ENCODE results near the gene RPL21. TPM values are rescaled to one million over a fixed set of nuclear protein-coding genes. Genes with fewer than 3 reads are reported as not detected.

The RPL21 gene
- total RNA-seq, 2 experiments from 2014 or later: 1,706 to 1,738 TPM

DNA sequence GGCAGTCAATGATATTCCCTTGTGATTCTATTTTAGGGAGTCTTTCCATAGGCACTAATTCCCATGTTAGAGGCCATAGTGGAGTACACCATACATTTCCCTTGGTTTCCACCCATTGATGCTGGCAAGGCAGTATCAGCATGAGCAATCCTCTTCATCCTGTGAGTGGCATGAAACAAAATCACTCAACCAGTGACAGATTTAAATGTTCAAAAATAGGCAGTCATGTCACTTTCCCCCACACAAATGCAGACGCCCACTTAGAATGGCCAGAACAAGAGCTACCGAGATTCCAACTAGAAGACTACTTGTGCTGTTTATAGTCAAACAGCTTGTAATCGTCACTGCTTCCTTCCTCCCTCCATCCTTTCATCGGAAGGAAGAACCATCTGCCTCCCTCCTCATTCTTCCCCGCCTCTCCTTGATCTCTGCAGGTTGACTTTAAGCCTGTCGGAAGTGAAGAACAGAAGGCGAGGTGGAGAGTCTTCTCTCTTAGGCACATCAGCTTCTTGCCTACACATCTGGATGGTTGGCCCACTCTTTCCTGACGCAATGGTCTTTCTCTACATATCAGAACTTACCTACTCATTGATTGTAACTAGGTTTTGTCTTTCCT is 41.8 kb downstream of the RPL21 start:
- Histone ChIP-seq H3K36me3 (ENCODE audit: insufficient read depth, low read length) (no peaks in the 10 kb centered on the region), H3K27ac (ENCODE audit: low read depth, low read length, poor library complexity, severe bottlenecking) (peak overlapping the region; percentile 91), H4K20me1 (ENCODE audit: insufficient read depth, low read length) (no peaks in the 10 kb centered on the region), H3K9me3 (ENCODE audit: low read length) (no peaks in the 10 kb centered on the region), H3K79me2 (ENCODE audit: insufficient read depth, low read depth, low read length) (no peaks in the 10 kb centered on the region), H3K4me3 (ENCODE audit: low read depth, low read length, poor library complexity, severe bottlenecking) (peak overlapping the region; percentile 54), H3K9me2 (ENCODE audit: insufficient read depth, low read length) (no peaks in the 10 kb centered on the region), H2AFZ (ENCODE audit: low read length) (peak overlapping the region; percentile 81; the same call in 1 of the 2 replicates), H3K4me2 (ENCODE audit: low read length) (peak overlapping the region; percentile 85), H3K4me1 (ENCODE audit: insufficient read depth, low read length, poor library complexity, severe bottlenecking) (peaks cover 58% of the 10 kb centered on the region)
- ChIA-PET POLR2A (interaction anchor here (0.6 to 3.8 kb wide), 9 partner anchors 9 to 119 kb away, joined by 3 to 46 read pairs (median 9); no protein-coding TSS in a partner anchor), CTCF (ENCODE audit: unreplicated experiment) (interaction anchor here (0.6 kb wide), 2 partner anchors 12 to 54 kb away, joined by 3 to 4 read pairs; no protein-coding TSS in a partner anchor)
- intact Hi-C loops (cut with micrococcal nuclease; ENCODE audit: unreplicated experiment): no loop called here
- TF ChIP-seq EZH2phosphoT487 (IDR thresholded peaks at IDR 0.05; ENCODE audit: borderline replicate concordance, low read depth, low read length): no peak
- TF ChIP-seq, protein P1, sequence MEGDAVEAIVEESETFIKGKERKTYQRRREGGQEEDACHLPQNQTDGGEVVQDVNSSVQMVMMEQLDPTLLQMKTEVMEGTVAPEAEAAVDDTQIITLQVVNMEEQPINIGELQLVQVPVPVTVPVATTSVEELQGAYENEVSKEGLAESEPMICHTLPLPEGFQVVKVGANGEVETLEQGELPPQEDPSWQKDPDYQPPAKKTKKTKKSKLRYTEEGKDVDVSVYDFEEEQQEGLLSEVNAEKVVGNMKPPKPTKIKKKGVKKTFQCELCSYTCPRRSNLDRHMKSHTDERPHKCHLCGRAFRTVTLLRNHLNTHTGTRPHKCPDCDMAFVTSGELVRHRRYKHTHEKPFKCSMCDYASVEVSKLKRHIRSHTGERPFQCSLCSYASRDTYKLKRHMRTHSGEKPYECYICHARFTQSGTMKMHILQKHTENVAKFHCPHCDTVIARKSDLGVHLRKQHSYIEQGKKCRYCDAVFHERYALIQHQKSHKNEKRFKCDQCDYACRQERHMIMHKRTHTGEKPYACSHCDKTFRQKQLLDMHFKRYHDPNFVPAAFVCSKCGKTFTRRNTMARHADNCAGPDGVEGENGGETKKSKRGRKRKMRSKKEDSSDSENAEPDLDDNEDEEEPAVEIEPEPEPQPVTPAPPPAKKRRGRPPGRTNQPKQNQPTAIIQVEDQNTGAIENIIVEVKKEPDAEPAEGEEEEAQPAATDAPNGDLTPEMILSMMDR (conservative IDR thresholded peaks at IDR 0.05; ENCODE audit: low read length): no peak
- peak; percentile 61 for DNase-seq (ENCODE audit: low spot score)
- BruUV-seq (replicated peaks): TSS peak; percentile 78

DNA sequence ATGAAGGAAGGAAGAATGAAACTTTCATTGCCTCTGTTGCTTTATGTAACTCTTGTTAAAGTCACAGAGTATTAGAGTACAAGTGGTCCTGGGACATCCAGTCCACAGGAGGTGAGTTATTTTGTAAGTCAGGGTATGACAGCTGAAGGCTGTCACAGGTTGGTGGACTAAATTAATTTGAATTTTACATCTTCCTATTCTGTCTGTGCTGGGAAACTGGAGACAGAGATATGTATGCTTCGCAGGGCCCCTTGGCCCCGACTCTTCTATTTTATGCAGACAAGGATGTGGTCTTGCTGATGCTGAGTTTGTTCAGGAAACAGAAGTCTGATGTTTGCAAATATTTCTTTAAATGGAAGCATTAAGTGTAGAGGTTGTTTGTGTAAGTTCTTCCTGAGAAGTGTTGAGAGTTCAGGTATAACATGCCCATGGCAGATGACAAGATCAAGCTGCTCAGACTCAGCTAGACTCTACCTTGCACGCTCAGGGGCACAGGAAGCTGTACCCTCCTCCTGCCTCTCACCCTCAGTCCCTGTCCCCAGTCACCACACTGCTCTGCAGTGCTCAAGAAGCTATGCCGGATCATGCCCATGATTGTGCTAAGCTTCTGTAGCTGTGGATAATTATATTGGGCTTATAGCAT is 42.6 kb downstream of the RPL21 start:
- H2AFZ ChIP-seq (ENCODE audit: low read length): peak overlapping the region; percentile 81; the same call in 1 of the 2 replicates
- CTCF ChIA-PET (ENCODE audit: unreplicated experiment): interaction anchor here (0.6 to 0.9 kb wide), 2 partner anchors 14 to 16 kb away, joined by 3 read pairs; no protein-coding TSS in a partner anchor
- intact Hi-C loops (cut with micrococcal nuclease; ENCODE audit: unreplicated experiment): no loop called here
- H3K9me3 ChIP-seq (ENCODE audit: low read length): no peaks in the 10 kb centered on the region
- H4K20me1 ChIP-seq (ENCODE audit: insufficient read depth, low read length): no peaks in the 10 kb centered on the region
- peaks cover 55% of the 10 kb centered on the region for H3K4me1 ChIP-seq (ENCODE audit: insufficient read depth, low read length, poor library complexity, severe bottlenecking)
- no peaks in the 10 kb centered on the region for H3K9me2 ChIP-seq (ENCODE audit: insufficient read depth, low read length)
- no TSS peak for BruUV-seq (replicated peaks)
- DNase-seq (ENCODE audit: low spot score): peak; percentile 68
- H3K79me2 ChIP-seq (ENCODE audit: insufficient read depth, low read depth, low read length): no peaks in the 10 kb centered on the region
- peak overlapping the region; percentile 91 for H3K27ac ChIP-seq (ENCODE audit: low read depth, low read length, poor library complexity, severe bottlenecking)
- H3K36me3 ChIP-seq (ENCODE audit: insufficient read depth, low read length): no peaks in the 10 kb centered on the region
- peak overlapping the region; percentile 85 for H3K4me2 ChIP-seq (ENCODE audit: low read length)
- TF ChIP-seq, protein P1 (conservative IDR thresholded peaks at IDR 0.05; ENCODE audit: low read length): no peak
- TF ChIP-seq EZH2phosphoT487 (IDR thresholded peaks at IDR 0.05; ENCODE audit: borderline replicate concordance, low read depth, low read length): no peak
- H3K4me3 ChIP-seq (ENCODE audit: low read depth, low read length, poor library complexity, severe bottlenecking): peak overlapping the region; percentile 54
- POLR2A ChIA-PET: interaction anchor here (0.6 to 3.8 kb wide), 8 partner anchors 8 to 68 kb away, joined by 3 to 46 read pairs (median 9); no protein-coding TSS in a partner anchor

Data from OCI-LY7 (cell line).